Keratinocyte (primary cell): Measurements from ENCODE around the gene PAIP1.

ENCODE experiments used
- EZH2 ChIP-seq: IDR thresholded peaks from one replicate; pipeline ENCODE4 v1.6.1; 2012; ENCODE audit warnings: inconsistent platforms, mild to moderate bottlenecking, low read length, moderate library complexity
- TF ChIP-seq, protein P1 (sequence below), 3 experiments: IDR thresholded peaks in 1 of 3; conservative IDR thresholded peaks in 1 of 3; optimal IDR thresholded peaks in 1 of 3; 2 replicates in 2 of 3; 3 replicates in 1 of 3; pipeline versions ENCODE3 to v1.5.1; 2011; ENCODE audit warnings: low read length in 3 of 3, mild to moderate bottlenecking in 3 of 3, moderate library complexity in 2 of 3, control low read depth in 1 of 3, inconsistent platforms in 1 of 3; ENCODE audit not compliant: insufficient read depth in 2 of 3; ENCODE audit errors: extremely low read depth in 1 of 3

DNA sequence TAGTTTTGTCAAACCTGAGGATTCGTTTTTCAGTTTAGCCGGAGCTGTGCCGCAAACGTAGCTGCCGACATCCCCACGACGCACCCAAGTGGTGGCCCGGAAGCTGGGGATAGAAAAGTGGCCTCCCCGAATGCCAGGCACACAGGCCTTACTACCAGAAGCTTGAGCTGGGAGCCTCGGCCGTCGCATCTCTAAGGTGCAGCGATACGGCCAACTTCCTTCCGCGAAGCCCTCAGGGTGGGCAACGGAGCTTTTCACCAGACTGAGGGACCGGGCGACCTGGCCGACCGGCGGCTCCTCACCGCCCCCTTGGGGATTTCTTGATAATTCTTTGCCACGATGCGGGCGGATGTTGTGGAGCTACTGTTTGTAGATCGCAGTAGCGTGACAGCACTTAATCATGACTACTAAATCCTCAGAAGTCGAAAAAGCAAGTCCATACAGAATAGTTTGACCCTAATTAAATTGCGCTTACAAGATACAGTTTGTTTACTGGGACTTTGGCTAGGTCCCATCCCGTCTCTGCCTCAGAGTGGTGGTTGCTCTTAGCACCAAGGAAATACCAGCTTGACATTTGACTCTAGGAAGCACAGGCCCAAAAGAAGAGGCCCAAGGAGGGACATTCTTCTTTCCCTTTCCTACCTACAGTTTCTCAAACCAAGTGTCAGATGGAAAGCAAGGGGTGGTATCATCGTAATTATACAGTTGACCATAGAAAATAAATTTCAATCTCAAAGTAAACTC lies 72.6 kb downstream of the PAIP1 start:
- TF ChIP-seq, protein P1, sequence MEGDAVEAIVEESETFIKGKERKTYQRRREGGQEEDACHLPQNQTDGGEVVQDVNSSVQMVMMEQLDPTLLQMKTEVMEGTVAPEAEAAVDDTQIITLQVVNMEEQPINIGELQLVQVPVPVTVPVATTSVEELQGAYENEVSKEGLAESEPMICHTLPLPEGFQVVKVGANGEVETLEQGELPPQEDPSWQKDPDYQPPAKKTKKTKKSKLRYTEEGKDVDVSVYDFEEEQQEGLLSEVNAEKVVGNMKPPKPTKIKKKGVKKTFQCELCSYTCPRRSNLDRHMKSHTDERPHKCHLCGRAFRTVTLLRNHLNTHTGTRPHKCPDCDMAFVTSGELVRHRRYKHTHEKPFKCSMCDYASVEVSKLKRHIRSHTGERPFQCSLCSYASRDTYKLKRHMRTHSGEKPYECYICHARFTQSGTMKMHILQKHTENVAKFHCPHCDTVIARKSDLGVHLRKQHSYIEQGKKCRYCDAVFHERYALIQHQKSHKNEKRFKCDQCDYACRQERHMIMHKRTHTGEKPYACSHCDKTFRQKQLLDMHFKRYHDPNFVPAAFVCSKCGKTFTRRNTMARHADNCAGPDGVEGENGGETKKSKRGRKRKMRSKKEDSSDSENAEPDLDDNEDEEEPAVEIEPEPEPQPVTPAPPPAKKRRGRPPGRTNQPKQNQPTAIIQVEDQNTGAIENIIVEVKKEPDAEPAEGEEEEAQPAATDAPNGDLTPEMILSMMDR (optimal IDR thresholded peaks at IDR 0.05 in 1 of 3, IDR thresholded peaks at IDR 0.05 in 1 of 3, conservative IDR thresholded peaks at IDR 0.05 in 1 of 3; ENCODE audit: extremely low read depth in 1 of 3, insufficient read depth in 2 of 3, low read length in 3 of 3) = peak; percentile 63 to 79 (median 70)
- no peak for TF ChIP-seq EZH2
